Glutamatergic neuron (in vitro differentiated cells): ENCODE measurements around the gene PRKAG2. TPM values are rescaled to one million over a fixed set of nuclear protein-coding genes. Genes with fewer than 3 reads are reported as not detected.

ENCODE experiments used
- DNase-seq: peaks from one replicate; pipeline ENCODE4 v3.0.0; 2022
- H3K27ac Mint-ChIP-seq: one replicate; pipeline ENCODE4 v1.8.0; 2020; ENCODE audit warnings: mild to moderate bottlenecking, mixed read lengths, inconsistent platforms; ENCODE audit not compliant: unreplicated experiment
- H3K27me3 Mint-ChIP-seq: one replicate; pipeline ENCODE4 v1.8.0; 2020; ENCODE audit warnings: mild to moderate bottlenecking, moderate library complexity, mixed read lengths, inconsistent platforms; ENCODE audit not compliant: unreplicated experiment
- H3K36me3 Mint-ChIP-seq: one replicate; pipeline ENCODE4 v1.8.0; 2020; ENCODE audit warnings: mild to moderate bottlenecking, mixed read lengths, inconsistent platforms; ENCODE audit not compliant: unreplicated experiment
- H3K4me1 Mint-ChIP-seq: one replicate; pipeline ENCODE4 v1.8.0; 2020; ENCODE audit warnings: mild to moderate bottlenecking, low read depth, mixed read lengths, inconsistent platforms; ENCODE audit not compliant: unreplicated experiment
- H3K4me3 Mint-ChIP-seq: one replicate; pipeline ENCODE4 v1.8.0; 2020; ENCODE audit warnings: mild to moderate bottlenecking, mixed read lengths, inconsistent platforms; ENCODE audit not compliant: unreplicated experiment
- H3K9me3 Mint-ChIP-seq: one replicate; pipeline ENCODE4 v1.8.0; 2020; ENCODE audit warnings: mild to moderate bottlenecking, moderate library complexity, mixed read lengths, inconsistent platforms; ENCODE audit not compliant: unreplicated experiment
- CTCF ChIP-seq: fragments of 200-600 bp; sonication (generic); IDR thresholded peaks from one replicate; pipeline ENCODE4 v1.5.0; 2021; ENCODE audit not compliant: partially characterized antibody, unreplicated experiment
- total RNA-seq: library from RNA; stranded (reverse); fragmentation: NEBNext Ultra II Directional; extraction: Animal tissue kit (Norgen Biotek cat#: 25700); gene quantifications from one replicate; pipeline ENCODE4 v1.2.1, GENCODE V29; 2021; ENCODE audit not compliant: unreplicated experiment

The PRKAG2 gene
- total RNA-seq, 1 donor from 2014 or later, result 24.7 TPM

GRCh38 chr7:151732292-151732691 lies 144.6 kb downstream of the PRKAG2 start:
- Mint-ChIP-seq H3K36me3 (no peaks in the 10 kb centered on the region), H3K27me3 (peaks cover 6% of the 10 kb centered on the region), H3K4me1 (peaks cover 25% of the 10 kb centered on the region), H3K4me3 (no peak overlapping the region), H3K9me3 (peaks cover 3% of the 10 kb centered on the region), H3K27ac (no peak overlapping the region)
- no peak for TF ChIP-seq CTCF
- no peak for DNase-seq

- no peak for DNase-seq
Observed at GRCh38 chr7:151731022-151731441, 145.9 kb downstream of the PRKAG2 start.

DNA sequence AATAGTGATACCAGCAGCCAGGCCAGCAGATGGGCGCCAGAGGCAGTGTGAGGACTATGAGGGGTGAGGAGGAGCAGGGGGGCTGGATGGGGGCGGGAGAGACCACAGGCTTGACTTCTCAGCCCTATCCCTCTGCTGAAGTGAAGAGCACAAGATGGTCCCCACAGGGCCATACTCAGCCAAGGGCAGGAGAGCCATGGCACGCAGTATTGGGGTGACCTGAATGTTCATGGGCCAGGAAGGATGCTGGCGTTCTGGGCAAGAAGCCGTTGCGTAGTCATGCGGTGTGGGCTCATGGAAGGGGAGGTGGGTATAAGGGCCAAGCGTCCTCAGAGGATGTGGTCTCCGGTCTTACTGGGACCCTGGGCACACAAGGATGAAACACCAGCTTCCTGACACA lies 146.3 kb downstream of the PRKAG2 start:
- Mint-ChIP-seq H3K9me3 (peaks cover 8% of the 10 kb centered on the region), H3K27me3 (peaks cover 9% of the 10 kb centered on the region), H3K27ac (no peak overlapping the region), H3K4me1 (peaks cover 26% of the 10 kb centered on the region), H3K4me3 (no peak overlapping the region), H3K36me3 (no peaks in the 10 kb centered on the region)
- no peak for DNase-seq
- no peak for TF ChIP-seq CTCF

More at GRCh38 chr7:151731022-151731441, 145.9 kb downstream of the PRKAG2 start:
- no peak for TF ChIP-seq CTCF
- Mint-ChIP-seq H3K27ac (no peak overlapping the region), H3K9me3 (peaks cover 8% of the 10 kb centered on the region), H3K4me3 (no peak overlapping the region), H3K36me3 (no peaks in the 10 kb centered on the region), H3K27me3 (peaks cover 9% of the 10 kb centered on the region), H3K4me1 (peaks cover 25% of the 10 kb centered on the region)

DNA sequence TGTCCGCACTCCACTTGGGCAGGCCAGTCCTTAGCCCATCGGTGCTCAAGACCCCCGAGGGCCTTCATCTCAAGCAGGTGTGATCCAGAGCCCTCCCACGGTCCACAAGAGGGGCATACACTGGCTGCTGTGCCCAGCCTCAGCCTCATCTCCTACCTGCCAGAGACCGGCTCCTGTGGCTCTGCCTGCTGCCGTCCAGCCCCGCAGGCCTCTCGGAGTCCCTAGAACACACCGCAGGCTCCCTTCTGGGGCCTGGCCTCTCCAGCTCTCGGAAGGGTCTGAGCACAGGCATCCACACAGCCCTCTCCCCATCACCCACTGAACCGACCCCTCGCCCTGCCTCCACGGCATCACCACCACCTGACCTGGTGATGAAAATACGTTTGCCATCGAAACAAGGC lies 147.4 kb downstream of the PRKAG2 start:
- peaks cover 9% of the 10 kb centered on the region for H3K9me3 Mint-ChIP-seq
- no peaks in the 10 kb centered on the region for H3K36me3 Mint-ChIP-seq
- H3K4me1 Mint-ChIP-seq, result peaks cover 25% of the 10 kb centered on the region
- no peak overlapping the region for H3K4me3 Mint-ChIP-seq
- H3K27ac Mint-ChIP-seq, result no peak overlapping the region
- no peak for DNase-seq
- TF ChIP-seq CTCF, result no peak
- H3K27me3 Mint-ChIP-seq, result peaks cover 9% of the 10 kb centered on the region

- DNase-seq, result no peak
- Mint-ChIP-seq H3K36me3 (no peaks in the 10 kb centered on the region), H3K27me3 (peaks cover 9% of the 10 kb centered on the region), H3K27ac (no peak overlapping the region), H3K9me3 (peaks cover 9% of the 10 kb centered on the region), H3K4me3 (no peak overlapping the region), H3K4me1 (peaks cover 25% of the 10 kb centered on the region)
- TF ChIP-seq CTCF, result no peak
Observed at GRCh38 chr7:151728746-151729145, 148.2 kb downstream of the PRKAG2 start.
